Measurements from ENCODE around the gene GPR78.

Gene GPR78

DNA sequence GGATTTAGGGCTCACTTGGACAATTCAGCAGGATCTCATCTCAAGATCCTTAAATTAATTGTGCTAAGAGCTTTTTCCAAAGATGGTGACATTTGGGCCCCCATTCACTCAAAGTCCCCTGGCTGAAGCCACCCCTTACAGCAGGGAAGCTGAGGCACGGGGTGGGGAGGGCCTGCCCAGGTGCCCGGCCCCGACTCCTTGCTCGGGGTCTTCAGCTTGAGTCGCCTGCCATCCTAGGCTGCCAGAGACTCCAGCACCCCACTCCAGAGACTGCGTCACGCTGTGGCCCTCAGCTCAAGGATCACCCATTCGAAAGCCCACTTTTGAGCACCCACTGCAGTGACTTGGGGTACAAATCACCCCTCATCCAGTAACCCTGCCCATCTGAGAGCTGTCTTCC, 39.2 kb upstream of the GPR78 start:
- no peaks in the 10 kb centered on the region for H3K9me3 Mint-ChIP-seq
- H3K4me1 Mint-ChIP-seq (ENCODE audit: low read depth in 2 of 2): peaks cover 0 to 3% of the 10 kb centered on the region in 2 donors
- peaks cover 14 to 29% of the 10 kb centered on the region in 2 donors for H3K27me3 Mint-ChIP-seq
- no peak overlapping the region for H3K4me3 Mint-ChIP-seq
- no peak for DNase-seq
- no peak overlapping the region for H3K27ac Mint-ChIP-seq
- H3K36me3 Mint-ChIP-seq (ENCODE audit: insufficient read depth): no peaks in the 10 kb centered on the region
- no peak for ATAC-seq (replicated peaks)

DNA sequence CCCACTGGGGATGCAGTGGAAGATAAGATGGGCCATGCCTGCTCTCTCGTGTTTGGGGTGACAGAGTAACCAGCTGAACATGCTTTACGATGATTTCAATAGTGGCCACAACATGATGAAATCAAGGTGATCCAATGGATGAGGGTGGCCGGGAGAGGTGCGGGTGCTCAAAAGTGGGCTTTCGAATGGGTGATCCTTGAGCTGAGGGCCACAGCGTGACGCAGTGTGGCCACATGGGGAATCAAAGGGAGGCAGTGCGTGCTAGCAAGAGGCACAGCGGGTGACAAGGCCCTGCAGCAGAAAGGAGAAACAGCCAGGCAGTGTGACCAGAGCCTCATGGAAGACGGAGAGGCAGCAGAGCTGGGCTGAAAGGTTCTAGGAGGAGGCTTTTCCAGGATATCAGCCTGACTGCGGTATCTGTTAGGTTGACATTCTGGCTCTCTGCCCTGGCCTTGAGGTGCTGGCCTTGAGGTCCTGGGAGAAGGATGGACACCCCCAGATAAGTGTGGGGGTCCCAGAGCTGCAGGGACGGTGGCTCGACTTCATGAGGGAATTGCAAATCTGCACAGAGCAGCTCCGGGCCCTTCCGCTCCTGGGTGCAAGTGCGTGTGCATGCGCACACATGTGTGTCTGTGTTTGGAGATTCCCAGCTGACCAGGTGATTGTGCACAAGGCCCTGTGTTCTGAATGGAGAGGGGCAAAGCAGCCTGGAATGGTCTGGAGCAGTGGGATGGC, 38.0 kb upstream of the GPR78 start:
- Mint-ChIP-seq H3K9me3 (no peaks in the 10 kb centered on the region), H3K4me1 (ENCODE audit: low read depth in 2 of 2) (peaks cover 0 to 3% of the 10 kb centered on the region in 2 donors), H3K36me3 (ENCODE audit: insufficient read depth) (no peaks in the 10 kb centered on the region), H3K27ac (no peak overlapping the region), H3K4me3 (no peak overlapping the region), H3K27me3 (peaks cover 14 to 41% of the 10 kb centered on the region in 2 donors)
- DNase-seq (no peak), ATAC-seq (replicated peaks) (no peak)

DNA sequence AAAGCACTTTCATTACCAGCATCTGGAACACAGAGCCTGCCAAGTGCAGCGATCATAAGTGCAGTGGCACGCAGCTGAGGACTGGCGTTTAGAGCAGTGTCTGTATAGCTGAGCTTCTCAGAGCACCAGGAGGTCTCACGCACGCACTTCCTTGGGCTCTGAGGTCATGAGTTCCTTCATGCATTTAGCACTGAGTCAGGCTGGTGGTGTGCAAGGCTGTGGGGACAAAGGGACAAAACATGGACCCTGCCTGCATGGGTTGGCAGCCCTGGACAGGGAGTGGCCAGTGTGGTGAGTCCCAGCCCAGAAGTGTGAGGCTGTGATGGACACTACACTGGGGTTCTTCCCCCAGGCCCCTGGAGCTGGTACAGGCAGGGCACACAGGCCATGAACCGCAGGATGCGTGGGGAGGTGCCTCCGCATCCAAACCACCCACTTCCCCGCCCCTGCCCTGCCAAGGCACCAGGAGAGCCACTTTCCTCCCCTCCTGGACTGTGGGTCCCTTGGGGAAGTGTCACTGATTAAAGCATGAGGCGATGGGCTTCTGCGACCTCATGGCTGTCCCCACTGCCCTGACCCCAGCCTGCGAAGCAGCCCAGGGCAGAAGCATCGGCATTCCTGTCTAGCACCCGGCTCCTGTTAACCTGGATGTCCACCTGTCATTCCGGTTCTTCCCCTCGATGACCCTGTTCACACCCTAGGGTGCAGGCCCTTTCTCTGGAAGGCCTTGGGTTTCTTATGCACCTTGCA, 37.2 kb upstream of the GPR78 start:
- no peak for ATAC-seq (replicated peaks)
- peaks cover 0 to 3% of the 10 kb centered on the region in 2 donors for H3K4me1 Mint-ChIP-seq (ENCODE audit: low read depth in 2 of 2)
- no peak overlapping the region for H3K27ac Mint-ChIP-seq
- H3K36me3 Mint-ChIP-seq (ENCODE audit: insufficient read depth): no peaks in the 10 kb centered on the region
- peaks cover 14 to 40% of the 10 kb centered on the region in 2 donors for H3K27me3 Mint-ChIP-seq
- H3K4me3 Mint-ChIP-seq: no peak overlapping the region
- no peaks in the 10 kb centered on the region for H3K9me3 Mint-ChIP-seq
- no peak for DNase-seq

- DNase-seq: no peak
- Mint-ChIP-seq H3K27me3 (peaks cover 14 to 34% of the 10 kb centered on the region in 2 donors), H3K9me3 (no peaks in the 10 kb centered on the region), H3K36me3 (ENCODE audit: insufficient read depth) (no peaks in the 10 kb centered on the region), H3K27ac (no peak overlapping the region), H3K4me3 (no peak overlapping the region), H3K4me1 (ENCODE audit: low read depth in 2 of 2) (peaks cover 0 to 3% of the 10 kb centered on the region in 2 donors)
- no peak for ATAC-seq (replicated peaks)
These were observed 36.6 kb upstream of the GPR78 start for GRCh38 chr4:8543623-8544022.

DNA sequence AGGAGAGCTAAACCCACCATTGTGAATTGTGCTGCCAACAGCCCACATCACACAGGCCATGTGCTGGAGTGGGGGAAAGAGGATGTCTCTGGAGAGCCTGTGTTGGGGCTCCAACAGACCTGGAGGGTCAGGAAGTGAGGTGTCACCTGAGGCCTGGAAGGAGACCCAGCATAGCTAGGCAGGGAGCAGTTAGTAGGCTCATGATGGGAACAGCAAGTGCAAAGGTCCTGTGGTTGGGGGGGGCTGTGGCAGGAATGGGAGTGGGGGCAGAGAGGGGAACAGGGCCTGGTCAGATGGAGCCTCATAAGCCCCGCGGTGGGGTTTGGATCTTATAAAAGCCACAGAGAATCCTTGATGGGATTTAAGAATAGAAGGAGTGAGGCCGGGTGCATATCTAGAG, 35.9 kb upstream of the GPR78 start:
- no peak overlapping the region for H3K4me3 Mint-ChIP-seq
- no peak overlapping the region for H3K27ac Mint-ChIP-seq
- peaks cover 14 to 32% of the 10 kb centered on the region in 2 donors for H3K27me3 Mint-ChIP-seq
- H3K4me1 Mint-ChIP-seq (ENCODE audit: low read depth in 2 of 2): peaks cover 0 to 3% of the 10 kb centered on the region in 2 donors
- ATAC-seq (replicated peaks): no peak
- H3K9me3 Mint-ChIP-seq: no peaks in the 10 kb centered on the region
- no peaks in the 10 kb centered on the region for H3K36me3 Mint-ChIP-seq (ENCODE audit: insufficient read depth)
- no peak for DNase-seq

DNA sequence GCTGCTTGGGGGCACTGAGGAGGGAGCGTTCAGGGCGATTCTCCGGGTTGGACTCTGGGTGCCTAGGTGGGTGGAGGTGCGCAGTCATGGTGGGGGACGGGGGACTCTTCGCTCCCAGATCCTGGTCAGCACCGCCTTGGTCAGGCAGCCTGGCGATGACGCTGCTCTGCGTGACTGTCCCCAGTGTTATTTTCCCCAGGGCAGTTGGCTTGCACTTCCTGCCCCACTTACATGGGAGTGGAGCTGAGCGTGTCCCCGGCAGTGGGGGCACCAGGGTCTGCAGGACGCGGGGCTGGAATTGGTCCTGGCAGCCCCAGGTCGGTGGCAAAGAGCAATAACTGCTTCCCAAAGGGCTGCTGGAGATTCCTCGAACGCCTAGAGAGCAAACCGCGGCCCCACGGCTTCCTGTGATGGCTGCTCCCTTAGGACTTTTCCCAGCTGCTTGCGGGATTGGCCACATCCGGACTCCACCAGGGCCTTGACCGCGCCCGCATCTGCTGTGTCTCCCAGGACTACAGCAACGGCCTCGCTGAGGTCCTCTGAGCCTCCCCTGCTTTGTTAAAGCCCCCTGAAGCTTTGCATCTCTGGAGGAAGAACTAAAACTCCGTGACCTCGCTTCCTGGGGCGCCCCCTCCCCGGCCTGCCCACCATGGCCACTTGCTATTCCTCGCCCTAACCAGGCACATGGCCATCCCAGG, 35.3 kb upstream of the GPR78 start:
- Mint-ChIP-seq H3K27me3 (peaks cover 14 to 32% of the 10 kb centered on the region in 2 donors), H3K36me3 (ENCODE audit: insufficient read depth) (no peaks in the 10 kb centered on the region), H3K27ac (no peak overlapping the region), H3K9me3 (no peaks in the 10 kb centered on the region), H3K4me3 (no peak overlapping the region), H3K4me1 (ENCODE audit: low read depth in 2 of 2) (peaks cover 0 to 3% of the 10 kb centered on the region in 2 donors)
- DNase-seq (no peak), ATAC-seq (replicated peaks) (no peak)

- Mint-ChIP-seq H3K4me1 (ENCODE audit: low read depth in 2 of 2) (no peaks in the 10 kb centered on the region), H3K27ac (no peak overlapping the region), H3K27me3 (peaks cover 14 to 32% of the 10 kb centered on the region in 2 donors), H3K36me3 (ENCODE audit: insufficient read depth) (no peaks in the 10 kb centered on the region), H3K4me3 (no peak overlapping the region), H3K9me3 (no peaks in the 10 kb centered on the region)
- ATAC-seq (replicated peaks) (no peak), DNase-seq (no peak)
These were observed 34.8 kb upstream of the GPR78 start for GRCh38 chr4:8545439-8545765.

GRCh38 chr4:8546766-8547107, 33.5 kb upstream of the GPR78 start:
- no peak for ATAC-seq (replicated peaks)

GRCh38 chr4:8547108-8547911, 32.9 kb upstream of the GPR78 start:
- no peak for ATAC-seq (replicated peaks)
- Mint-ChIP-seq H3K27me3 (peaks cover 17 to 32% of the 10 kb centered on the region in 2 donors), H3K9me3 (no peaks in the 10 kb centered on the region), H3K27ac (no peak overlapping the region), H3K4me3 (no peak overlapping the region), H3K4me1 (ENCODE audit: low read depth in 2 of 2) (no peaks in the 10 kb centered on the region), H3K36me3 (ENCODE audit: insufficient read depth) (no peaks in the 10 kb centered on the region)
- DNase-seq: no peak

More at GRCh38 chr4:8546766-8547107, 33.5 kb upstream of the GPR78 start:
- H3K36me3 Mint-ChIP-seq (ENCODE audit: insufficient read depth): no peaks in the 10 kb centered on the region
- no peak overlapping the region for H3K27ac Mint-ChIP-seq
- H3K27me3 Mint-ChIP-seq: peaks cover 14 to 32% of the 10 kb centered on the region in 2 donors
- no peaks in the 10 kb centered on the region for H3K4me1 Mint-ChIP-seq (ENCODE audit: low read depth in 2 of 2)
- DNase-seq: no peak
- no peaks in the 10 kb centered on the region for H3K9me3 Mint-ChIP-seq
- H3K4me3 Mint-ChIP-seq: no peak overlapping the region

GRCh38 chr4:8547912-8548730, 32.1 kb upstream of the GPR78 start:
- H3K27ac Mint-ChIP-seq: no peak overlapping the region
- H3K36me3 Mint-ChIP-seq (ENCODE audit: insufficient read depth): no peaks in the 10 kb centered on the region
- H3K4me1 Mint-ChIP-seq (ENCODE audit: low read depth in 2 of 2): no peaks in the 10 kb centered on the region
- H3K27me3 Mint-ChIP-seq: peaks cover 22 to 39% of the 10 kb centered on the region in 2 donors
- H3K9me3 Mint-ChIP-seq: no peaks in the 10 kb centered on the region
- DNase-seq: no peak
- ATAC-seq (replicated peaks): no peak
- no peak overlapping the region for H3K4me3 Mint-ChIP-seq

DNA sequence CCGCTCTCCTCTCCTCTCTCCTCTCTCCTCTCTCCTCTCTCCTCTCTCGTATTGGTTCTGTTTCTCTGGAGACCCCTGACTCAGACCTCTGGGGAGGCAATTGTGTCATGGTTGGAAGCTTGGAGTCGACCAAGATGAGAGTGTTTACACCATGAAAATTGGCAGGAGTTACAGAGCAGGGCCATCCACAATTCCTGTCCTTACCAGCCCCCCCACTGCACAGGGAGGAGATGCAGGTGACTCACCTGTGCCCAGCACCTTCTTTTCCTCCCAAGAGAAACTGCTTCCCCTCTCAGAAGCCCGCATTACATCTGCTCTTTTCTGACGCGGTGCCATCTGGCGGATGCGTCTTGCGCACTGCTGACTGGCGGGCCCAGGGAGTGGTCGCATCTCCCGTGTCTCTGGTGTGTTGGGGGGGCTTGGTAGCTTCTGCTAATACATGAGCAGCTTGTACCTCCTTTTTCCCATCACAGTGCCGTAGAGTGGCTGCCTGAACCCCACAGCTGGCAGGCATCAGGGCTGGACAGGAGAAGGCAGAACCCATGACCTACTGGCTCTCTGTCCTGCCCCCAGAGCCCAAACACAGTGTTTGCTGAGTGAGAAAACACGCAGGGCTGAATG, 31.4 kb upstream of the GPR78 start:
- DNase-seq (no peak), ATAC-seq (replicated peaks) (no peak)
- Mint-ChIP-seq H3K36me3 (ENCODE audit: insufficient read depth) (no peaks in the 10 kb centered on the region), H3K27ac (no peak overlapping the region), H3K4me1 (ENCODE audit: low read depth in 2 of 2) (no peaks in the 10 kb centered on the region), H3K27me3 (peaks cover 22 to 44% of the 10 kb centered on the region in 2 donors), H3K4me3 (no peak overlapping the region), H3K9me3 (no peaks in the 10 kb centered on the region)

- H3K4me1 Mint-ChIP-seq (ENCODE audit: low read depth in 2 of 2): no peaks in the 10 kb centered on the region
- no peak overlapping the region for H3K27ac Mint-ChIP-seq
- DNase-seq (no peak), ATAC-seq (replicated peaks) (no peak)
- H3K4me3 Mint-ChIP-seq: no peak overlapping the region
- H3K9me3 Mint-ChIP-seq: no peaks in the 10 kb centered on the region
- peaks cover 17 to 44% of the 10 kb centered on the region in 2 donors for H3K27me3 Mint-ChIP-seq
- no peaks in the 10 kb centered on the region for H3K36me3 Mint-ChIP-seq (ENCODE audit: insufficient read depth)
These were observed 30.8 kb upstream of the GPR78 start for GRCh38 chr4:8549352-8549931.
